ENCODE measurements around the gene BPIFB6. TPM values are rescaled to one million over a fixed set of nuclear protein-coding genes. Genes with fewer than 3 reads are reported as not detected.

BPIFB6 gene
- total RNA-seq, 1 donor from 2014 or later = not detected

- no peak for TF ChIP-seq CTCF (IDR thresholded peaks at IDR 0.05)
- Mint-ChIP-seq H3K4me1 (ENCODE audit: low read depth) (no peaks in the 10 kb centered on the region), H3K9me3 (ENCODE audit: low read depth) (no peaks in the 10 kb centered on the region), H3K36me3 (ENCODE audit: low read depth) (no peaks in the 10 kb centered on the region), H3K27me3 (ENCODE audit: low read depth) (peaks cover 60% of the 10 kb centered on the region), H3K27ac (ENCODE audit: unreplicated experiment) (no peak overlapping the region), H3K4me3 (ENCODE audit: unreplicated experiment) (no peak overlapping the region)
- peak; percentile 78 for DNase-seq (ENCODE audit: low spot score)
These were observed 11.8 kb upstream of the BPIFB6 start for GRCh38 chr20:33019465-33020277.

GRCh38 chr20:33020278-33021161 is 10.9 kb upstream of the BPIFB6 start:
- H3K36me3 Mint-ChIP-seq (ENCODE audit: low read depth) = no peaks in the 10 kb centered on the region
- DNase-seq (ENCODE audit: low spot score) = peak; percentile 56
- no peak overlapping the region for H3K27ac Mint-ChIP-seq (ENCODE audit: unreplicated experiment)

GRCh38 chr20:33021879-33022278 is 9.6 kb upstream of the BPIFB6 start:
- no peak for TF ChIP-seq CTCF (IDR thresholded peaks at IDR 0.05)
- Mint-ChIP-seq H3K4me3 (ENCODE audit: unreplicated experiment) (no peak overlapping the region), H3K27me3 (ENCODE audit: low read depth) (peaks cover 44% of the 10 kb centered on the region), H3K9me3 (ENCODE audit: low read depth) (no peaks in the 10 kb centered on the region), H3K4me1 (ENCODE audit: low read depth) (no peaks in the 10 kb centered on the region), H3K36me3 (ENCODE audit: low read depth) (no peaks in the 10 kb centered on the region), H3K27ac (ENCODE audit: unreplicated experiment) (no peak overlapping the region)
- no peak for DNase-seq (ENCODE audit: low spot score)

More at GRCh38 chr20:33020278-33021161, 10.9 kb upstream of the BPIFB6 start:
- TF ChIP-seq CTCF (IDR thresholded peaks at IDR 0.05) = no peak
- Mint-ChIP-seq H3K9me3 (ENCODE audit: low read depth) (no peaks in the 10 kb centered on the region), H3K4me3 (ENCODE audit: unreplicated experiment) (no peak overlapping the region), H3K27me3 (ENCODE audit: low read depth) (peaks cover 52% of the 10 kb centered on the region), H3K4me1 (ENCODE audit: low read depth) (no peaks in the 10 kb centered on the region)

- Mint-ChIP-seq H3K36me3 (ENCODE audit: low read depth) (no peaks in the 10 kb centered on the region), H3K9me3 (ENCODE audit: low read depth) (no peaks in the 10 kb centered on the region)
- TF ChIP-seq CTCF (IDR thresholded peaks at IDR 0.05) = no peak
These were observed 9.2 kb upstream of the BPIFB6 start for GRCh38 chr20:33022289-33022688.

GRCh38 chr20:33022694-33023438 is 8.6 kb upstream of the BPIFB6 start:
- no peak for DNase-seq (ENCODE audit: low spot score)
- no peaks in the 10 kb centered on the region for H3K4me1 Mint-ChIP-seq (ENCODE audit: low read depth)
- no peaks in the 10 kb centered on the region for H3K36me3 Mint-ChIP-seq (ENCODE audit: low read depth)
- no peaks in the 10 kb centered on the region for H3K9me3 Mint-ChIP-seq (ENCODE audit: low read depth)
- no peak for TF ChIP-seq CTCF (IDR thresholded peaks at IDR 0.05)
- H3K27me3 Mint-ChIP-seq (ENCODE audit: low read depth) = peaks cover 37% of the 10 kb centered on the region
- no peak overlapping the region for H3K4me3 Mint-ChIP-seq (ENCODE audit: unreplicated experiment)
- H3K27ac Mint-ChIP-seq (ENCODE audit: unreplicated experiment) = no peak overlapping the region

More at GRCh38 chr20:33022289-33022688, 9.2 kb upstream of the BPIFB6 start:
- H3K27ac Mint-ChIP-seq (ENCODE audit: unreplicated experiment) = no peak overlapping the region
- no peaks in the 10 kb centered on the region for H3K4me1 Mint-ChIP-seq (ENCODE audit: low read depth)
- DNase-seq (ENCODE audit: low spot score) = no peak
- peaks cover 43% of the 10 kb centered on the region for H3K27me3 Mint-ChIP-seq (ENCODE audit: low read depth)
- H3K4me3 Mint-ChIP-seq (ENCODE audit: unreplicated experiment) = no peak overlapping the region

Measured in chondrocyte (in vitro differentiated cells).